CD4-positive, alpha-beta T cell (primary cell): ENCODE data around the gene HIPK1. TPM values are rescaled to one million over a fixed set of nuclear protein-coding genes. Genes with fewer than 3 reads are reported as not detected.

Experiments
- ATAC-seq: fragments of 200-7000 bp; cut with Tn5 transposase; one replicate; pipeline ENCODE4 v1.10.0; 2022; ENCODE audit warnings: mild to moderate bottlenecking; ENCODE audit not compliant: poor library complexity
- CTCF ChIA-PET: fragments of 350-600 bp; sonication (Branson Sonifier 250); formaldehyde crosslinking; loops from one replicate; lab custom pipeline; 2021; ENCODE audit warnings: antibody characterized with exemption, inconsistent platforms; lab: Charles Lee
- POLR2A ChIA-PET: fragments of 350-600 bp; sonication (Branson Sonifier 250); formaldehyde crosslinking; loops from one replicate; lab custom pipeline; 2021; ENCODE audit warnings: antibody characterized with exemption, inconsistent platforms; lab: Charles Lee
- DNase-seq, 14 experiments: peaks; one replicate each; pipeline ENCODE4 v3.0.0-alpha.2; 2013 to 2020; ENCODE audit warnings: mixed read lengths in 2 of 14
- H3K27ac ChIP-seq, 2 donors: one replicate each; pipeline versions ENCODE4 v1.5.1 to v1.7.0; 2013; ENCODE audit warnings: low read length in 2 of 2, low read depth in 1 of 2, mild to moderate bottlenecking in 1 of 2
- H3K27me3 ChIP-seq, 2 experiments: 1 replicate in 1 of 2; 2 replicates in 1 of 2; pipeline versions ENCODE4 v1.6.1 to v1.7.0; 2013; ENCODE audit warnings: low read length in 2 of 2, control low read depth in 1 of 2, mild to moderate bottlenecking in 1 of 2, moderate library complexity in 1 of 2; ENCODE audit not compliant: insufficient read depth in 2 of 2, control insufficient read depth in 1 of 2
- H3K36me3 ChIP-seq: one replicate; pipeline ENCODE4 v1.6.1; 2013; ENCODE audit warnings: low read length, control low read depth; ENCODE audit not compliant: insufficient read depth
- H3K4me1 ChIP-seq: one replicate; pipeline ENCODE4 v1.6.1; 2013; ENCODE audit warnings: low read length, control low read depth; ENCODE audit not compliant: insufficient read depth
- H3K4me3 ChIP-seq: one replicate; pipeline ENCODE4 v1.5.1; 2013; ENCODE audit warnings: mild to moderate bottlenecking, low read length, moderate library complexity
- H3K9me3 ChIP-seq, 2 experiments: 1 replicate in 1 of 2; 2 replicates in 1 of 2; pipeline versions ENCODE4 v1.6.1 to v1.7.0; 2013; ENCODE audit warnings: low read length in 2 of 2, mild to moderate bottlenecking in 2 of 2, control low read depth in 1 of 2, moderate library complexity in 1 of 2; ENCODE audit not compliant: control insufficient read depth in 1 of 2, insufficient read depth in 1 of 2
- H3K27ac Mint-ChIP-seq: one replicate; pipeline ENCODE4 v1.8.0; 2020; ENCODE audit warnings: mixed read lengths
- H3K27me3 Mint-ChIP-seq: one replicate; pipeline ENCODE4 v1.8.0; 2021; ENCODE audit warnings: mixed read lengths
- H3K36me3 Mint-ChIP-seq: one replicate; pipeline ENCODE4 v1.8.0; 2021; ENCODE audit warnings: low read depth, mixed read lengths
- H3K4me1 Mint-ChIP-seq: one replicate; pipeline ENCODE4 v1.8.0; 2021; ENCODE audit warnings: low read depth, mixed read lengths
- H3K4me3 Mint-ChIP-seq: one replicate; pipeline ENCODE4 v1.8.0; 2020; ENCODE audit warnings: mild to moderate bottlenecking, mixed read lengths
- H3K9me3 Mint-ChIP-seq: one replicate; pipeline ENCODE4 v1.8.0; 2020; ENCODE audit warnings: mixed read lengths
- CTCF ChIP-seq: fragments of 200-600 bp; IDR thresholded peaks from one replicate; pipeline ENCODE4 v1.8.0; 2022; ENCODE audit warnings: antibody characterized with exemption, mild to moderate bottlenecking
- intact Hi-C, 2 experiments: fragments of 100-400 bp; cut with DNase I in 1 of 2; cut with micrococcal nuclease in 1 of 2; formaldehyde crosslinking; loops; one replicate each; pipeline versions ENCODE4 v1.15.1 to v1.9.0; 2023 to 2025; cut with DNase I, micrococcal nuclease
- total RNA-seq, 174 experiments: library from RNA in 2 of 174; stranded (reverse) in 2 of 174; gene quantifications; one replicate each; pipeline ENCODE4 v1.2.3 and lab custom pipeline; 2021 to 2026

Gene HIPK1
- total RNA-seq, 2 experiments from 2014 or later, result 245 to 251 TPM

GRCh38 chr1:113917400-113918082 is 11.6 kb upstream of the HIPK1 start:
- H3K36me3 ChIP-seq, result peaks cover 3% of the 10 kb centered on the region
- H3K4me3 ChIP-seq, result no peak overlapping the region
- peaks cover 0 to 2% of the 10 kb centered on the region in 2 experiments for H3K27me3 ChIP-seq
- H3K9me3 ChIP-seq, result no peaks in the 10 kb centered on the region
- Mint-ChIP-seq H3K4me1 (no peaks in the 10 kb centered on the region), H3K27me3 (peaks cover 6% of the 10 kb centered on the region), H3K27ac (no peak overlapping the region), H3K4me3 (no peak overlapping the region), H3K9me3 (no peaks in the 10 kb centered on the region), H3K36me3 (peaks cover 7% of the 10 kb centered on the region)
- ChIA-PET POLR2A (no interaction called here), CTCF (no interaction called here)
- no peak overlapping the region for H3K27ac ChIP-seq
- H3K4me1 ChIP-seq, result no peaks in the 10 kb centered on the region
- DNase-seq (no peak), ATAC-seq (no peak)
- intact Hi-C loops, result no loop called here
- no peak for TF ChIP-seq CTCF

- peaks cover 0 to 2% of the 10 kb centered on the region in 2 experiments for H3K27me3 ChIP-seq
- H3K36me3 ChIP-seq, result no peaks in the 10 kb centered on the region
- H3K4me1 Mint-ChIP-seq, result no peaks in the 10 kb centered on the region
- peaks cover 6% of the 10 kb centered on the region for H3K27me3 Mint-ChIP-seq
- no peak overlapping the region for H3K27ac Mint-ChIP-seq
- DNase-seq, result no peak
- H3K4me1 ChIP-seq, result no peaks in the 10 kb centered on the region
- ChIA-PET CTCF (no interaction called here), POLR2A (no interaction called here)
- no peaks in the 10 kb centered on the region for H3K9me3 Mint-ChIP-seq
- no peak overlapping the region for H3K27ac ChIP-seq
- H3K4me3 Mint-ChIP-seq, result no peak overlapping the region
- no peak for ATAC-seq
- H3K9me3 ChIP-seq, result no peaks in the 10 kb centered on the region
- intact Hi-C loops, result no loop called here
- TF ChIP-seq CTCF, result no peak
- peaks cover under 1% of the 10 kb centered on the region for H3K36me3 Mint-ChIP-seq
- no peak overlapping the region for H3K4me3 ChIP-seq
Measured at GRCh38 chr1:113918243-113918642, 10.9 kb upstream of the HIPK1 start.

- Histone ChIP-seq H3K4me3 (no peak overlapping the region), H3K27me3 (peaks cover 0 to 2% of the 10 kb centered on the region in 2 experiments), H3K9me3 (no peaks in the 10 kb centered on the region), H3K27ac (no peak overlapping the region), H3K36me3 (no peaks in the 10 kb centered on the region), H3K4me1 (no peaks in the 10 kb centered on the region)
- Mint-ChIP-seq H3K9me3 (no peaks in the 10 kb centered on the region), H3K36me3 (no peaks in the 10 kb centered on the region), H3K27ac (no peak overlapping the region), H3K27me3 (peaks cover 6% of the 10 kb centered on the region), H3K4me3 (no peak overlapping the region), H3K4me1 (peaks cover 4% of the 10 kb centered on the region)
- TF ChIP-seq CTCF, result no peak
- POLR2A ChIA-PET, result no interaction called here
- no peak for DNase-seq
- intact Hi-C loops, result no loop called here
- ATAC-seq, result no peak
- CTCF ChIA-PET, result no interaction called here
Measured at GRCh38 chr1:113922957-113923356, 6.2 kb upstream of the HIPK1 start.
